ENCODE data around the gene GCSAM.
A peak's percentile ranks its signal among the peaks of the same experiment; 100 is the strongest.

GCSAM gene

DNA sequence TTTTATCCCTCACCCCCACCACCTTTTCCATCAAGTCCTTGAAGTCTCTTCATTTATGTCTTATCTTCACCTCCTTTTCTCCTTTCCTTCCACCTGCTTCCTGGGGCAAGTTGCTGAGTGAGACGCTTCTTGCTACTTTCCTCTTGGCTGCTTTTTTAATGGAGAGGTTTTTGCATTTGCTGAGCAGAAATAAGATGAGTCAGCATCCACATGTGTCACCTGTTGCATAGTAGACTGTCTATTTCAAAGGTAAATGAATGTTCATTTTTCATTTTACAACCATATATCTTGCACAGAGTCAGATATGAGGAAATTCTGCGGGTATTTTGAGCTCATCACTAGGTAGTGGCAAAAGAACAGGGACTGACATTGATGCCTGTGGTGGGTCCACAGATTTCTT, 28.3 kb downstream of the GCSAM start:
- DNase-seq (ENCODE audit: low spot score): no peak

DNA sequence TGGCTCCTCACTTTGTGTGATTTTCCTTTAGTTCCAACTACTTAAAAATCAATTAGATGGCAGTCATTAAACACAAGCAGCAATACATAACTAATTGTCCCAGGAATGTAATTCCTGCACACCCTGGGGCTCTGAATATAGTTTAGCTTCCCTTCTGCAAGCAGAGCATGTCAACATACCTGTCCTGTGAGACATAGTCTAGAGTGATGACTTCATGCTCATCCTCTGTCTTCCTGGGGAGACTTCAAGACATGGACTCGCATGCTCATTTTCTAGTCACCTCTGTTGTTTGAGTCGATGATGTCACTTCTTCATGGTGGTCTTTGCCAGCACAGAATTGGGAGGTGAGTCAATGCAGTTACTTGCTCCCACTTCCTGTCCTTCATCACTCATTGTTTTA, 31.1 kb downstream of the GCSAM start:
- DNase-seq (ENCODE audit: low spot score): no peak

DNA sequence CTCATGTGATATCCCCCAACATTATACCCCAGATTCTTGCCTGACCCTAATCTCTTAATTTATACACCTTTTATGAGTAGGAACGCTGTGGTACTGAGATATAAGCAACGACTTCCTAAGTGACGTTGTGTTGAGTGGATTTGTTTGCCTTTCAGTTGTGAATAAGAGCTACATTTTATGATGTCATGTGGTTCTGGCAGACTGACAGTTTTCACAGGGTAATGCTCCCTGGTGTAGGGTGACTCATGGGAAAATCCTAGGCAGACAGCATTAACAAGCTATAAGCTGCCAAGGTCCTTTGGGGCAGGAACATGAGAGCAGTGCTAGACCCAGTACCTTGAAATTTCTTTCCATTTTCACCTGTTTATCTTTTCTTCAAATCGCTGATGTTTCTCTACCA, 35.7 kb downstream of the GCSAM start:
- DNase-seq (ENCODE audit: low spot score): no peak

DNA sequence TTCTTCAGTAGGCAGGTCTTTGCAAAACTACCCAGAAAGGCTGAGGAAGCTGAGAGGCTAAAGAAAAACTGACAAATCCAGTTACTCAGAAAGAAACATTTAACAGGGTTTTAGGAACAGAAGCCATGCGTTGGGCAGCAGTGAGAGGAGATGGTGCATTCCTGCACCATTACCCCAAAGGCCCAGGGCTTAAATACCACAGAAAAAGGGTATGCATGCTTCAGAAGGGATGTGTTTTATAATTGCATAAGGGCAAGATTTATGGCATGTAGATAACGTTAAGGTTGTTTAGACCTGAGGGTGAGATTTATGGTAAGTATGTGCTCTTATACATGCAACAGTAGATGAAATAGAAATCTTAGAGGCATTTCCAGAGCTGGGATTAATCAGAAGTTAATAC, 36.9 kb downstream of the GCSAM start:
- no peak for DNase-seq (ENCODE audit: low spot score)

DNA sequence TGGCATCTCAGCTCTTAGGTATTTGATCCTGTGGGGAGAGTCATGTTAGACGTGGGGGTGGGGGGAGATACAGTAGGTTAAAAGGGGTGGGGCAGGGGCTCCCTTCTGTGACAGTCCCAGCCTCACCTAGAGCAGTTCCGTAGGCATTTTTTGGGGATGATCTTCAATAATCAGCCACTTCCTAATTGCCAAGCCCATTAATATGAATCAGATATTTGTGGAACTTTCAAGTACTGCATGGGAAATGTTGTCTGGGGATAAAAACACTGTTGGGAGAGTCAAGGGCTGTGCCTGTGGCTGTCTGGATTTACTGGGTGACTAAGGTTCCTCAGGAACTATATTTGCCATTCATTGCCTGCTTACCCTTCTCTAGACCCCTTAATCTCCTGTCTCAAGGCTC, 37.3 kb downstream of the GCSAM start:
- no peak for DNase-seq (ENCODE audit: low spot score)

DNA sequence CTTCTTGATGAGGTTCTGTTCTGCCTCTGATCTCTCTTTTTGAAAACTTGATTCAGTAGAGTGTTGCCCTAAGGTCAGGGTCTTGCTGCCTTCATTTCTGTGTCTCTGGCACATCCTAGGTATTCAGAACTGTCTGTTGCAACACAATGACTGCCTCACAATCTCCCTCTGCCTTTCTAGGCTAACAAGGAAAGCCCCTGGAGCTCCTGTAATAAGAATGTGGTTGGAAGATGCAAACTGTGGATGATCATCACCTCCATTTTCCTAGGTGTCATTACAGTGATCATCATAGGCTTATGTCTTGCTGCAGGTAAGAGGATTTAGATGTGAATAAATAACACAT, 39.9 kb downstream of the GCSAM start:
- DNase-seq (ENCODE audit: low spot score): no peak

DNA sequence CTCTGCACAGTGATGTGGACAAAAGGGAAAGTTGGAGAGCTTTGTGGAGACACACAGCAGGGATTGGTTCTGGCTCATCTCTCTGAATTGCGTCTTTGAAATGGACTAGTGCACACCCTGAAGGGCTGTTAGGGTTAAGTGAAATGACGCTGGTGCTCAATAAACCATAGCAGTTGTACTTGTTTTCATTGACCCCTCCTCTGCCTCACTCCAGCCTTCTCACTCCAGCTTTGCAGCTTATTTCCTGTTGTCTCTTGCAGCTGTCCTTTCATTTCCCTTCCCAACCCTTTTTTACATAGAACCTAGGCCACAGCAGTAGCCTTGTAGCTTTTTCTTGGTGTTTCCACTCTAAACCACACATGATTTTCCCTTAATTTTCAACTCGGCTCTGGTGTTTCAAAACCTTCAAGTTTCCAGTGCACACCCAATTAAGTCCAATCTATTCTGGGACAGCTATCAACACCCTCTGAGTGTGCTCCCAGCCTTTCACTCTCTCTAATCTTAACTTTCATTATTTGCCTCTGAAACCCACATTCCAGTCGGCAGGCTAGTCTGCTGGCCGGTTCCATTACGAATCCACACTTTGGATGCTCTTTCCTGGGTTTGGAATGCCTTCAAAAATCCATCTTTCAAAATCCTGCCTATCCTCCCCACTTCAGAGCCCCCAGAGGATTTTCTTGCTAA, 40.4 kb downstream of the GCSAM start:
- DNase-seq (ENCODE audit: low spot score): no peak

DNA sequence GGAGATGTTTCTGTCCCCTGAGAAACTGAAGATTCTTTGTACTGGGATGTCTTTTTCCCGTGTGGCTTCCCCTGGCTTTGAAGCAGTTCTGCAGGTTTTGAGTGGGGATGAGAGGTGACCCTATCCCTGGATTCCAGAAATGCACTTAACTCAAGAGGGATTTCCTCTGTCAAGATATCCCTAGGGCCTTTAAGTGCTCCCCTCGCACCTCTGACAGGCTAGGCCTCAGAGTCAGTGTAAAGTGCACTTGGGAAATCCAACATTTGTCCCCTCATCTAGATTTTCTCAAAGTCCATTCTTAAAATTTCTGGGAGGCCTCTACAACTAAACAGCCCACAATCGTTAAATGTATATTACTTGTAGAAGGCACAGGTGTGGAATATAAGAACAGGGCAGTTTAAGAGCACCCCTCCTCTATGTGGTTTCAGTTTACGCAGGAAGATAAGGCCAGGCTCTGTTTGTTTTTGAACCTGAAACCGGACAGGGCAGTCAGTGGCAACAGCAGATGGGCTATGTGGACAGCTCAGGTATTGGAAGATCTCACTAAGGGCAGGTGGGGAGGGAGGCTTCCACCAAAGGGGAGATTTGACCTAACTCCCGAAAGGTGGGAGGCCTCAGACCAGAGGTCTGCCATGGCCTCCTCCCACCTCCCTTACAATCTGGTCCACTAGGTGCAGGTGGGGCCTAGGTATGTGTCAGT, 42.0 kb downstream of the GCSAM start:
- no peak for DNase-seq (ENCODE audit: low spot score)

DNA sequence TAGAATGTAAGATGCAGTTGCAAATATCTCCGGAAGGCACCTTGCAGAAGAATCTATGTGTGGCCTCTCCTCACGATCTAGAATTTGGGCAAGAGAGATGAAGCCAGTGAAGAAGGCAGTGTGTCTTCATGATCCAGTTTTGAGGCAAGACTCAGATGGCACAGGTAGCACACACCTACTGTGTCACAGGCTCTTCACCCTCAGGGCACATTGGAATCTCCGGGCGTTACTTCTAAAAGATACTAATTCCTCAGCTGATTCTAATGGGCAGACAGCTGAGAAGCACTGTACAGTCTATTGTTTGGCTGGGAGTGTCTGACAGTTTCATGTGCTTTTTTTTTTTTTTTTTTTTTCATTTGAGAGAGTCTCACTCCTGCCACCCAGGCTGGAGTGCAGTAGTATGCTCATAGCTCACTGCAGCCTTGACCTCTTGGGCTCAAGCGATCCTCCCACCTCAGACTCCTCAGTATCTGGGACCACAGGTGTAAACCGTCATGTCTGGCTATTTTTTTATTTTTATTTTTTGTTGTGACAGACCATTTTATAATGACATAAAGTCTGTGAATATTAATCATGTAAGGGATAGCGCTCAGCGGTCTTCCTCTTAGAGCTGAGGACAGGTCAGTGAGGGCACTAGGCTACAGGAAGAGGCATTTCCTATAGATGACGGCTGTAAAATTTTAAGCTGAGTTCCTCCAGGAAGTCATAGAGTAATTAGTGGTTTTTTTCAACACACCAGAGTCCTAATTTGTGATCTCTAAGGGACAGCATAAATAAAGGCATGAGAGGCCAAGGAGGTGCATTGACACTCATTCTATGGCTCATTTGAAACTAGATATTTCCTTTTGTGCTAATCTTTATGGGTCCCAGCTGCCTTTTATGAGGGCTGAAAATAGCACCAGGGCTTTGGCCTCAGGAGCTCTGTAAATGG, 42.8 kb downstream of the GCSAM start:
- DNase-seq (ENCODE audit: low spot score): no peak

DNA sequence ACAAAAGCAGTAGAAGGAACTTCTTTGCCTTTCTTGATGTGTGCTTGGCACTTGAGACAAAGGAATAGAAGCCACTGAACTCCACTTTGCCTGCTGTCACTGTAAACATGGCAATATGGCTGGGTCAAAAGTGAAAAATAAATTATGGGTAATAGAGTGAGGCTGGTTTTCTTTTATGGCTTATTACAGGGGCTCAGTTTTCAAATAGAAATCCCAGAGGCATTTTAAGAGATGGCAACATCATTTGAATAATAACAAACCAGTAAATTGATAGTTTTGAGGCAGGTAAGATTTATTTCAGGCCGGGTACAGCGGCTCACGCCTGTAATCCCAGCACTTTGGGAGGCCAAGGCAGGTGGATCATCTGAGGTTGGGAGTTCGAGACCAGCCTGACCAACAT, 44.1 kb downstream of the GCSAM start:
- no peak for DNase-seq (ENCODE audit: low spot score)

DNA sequence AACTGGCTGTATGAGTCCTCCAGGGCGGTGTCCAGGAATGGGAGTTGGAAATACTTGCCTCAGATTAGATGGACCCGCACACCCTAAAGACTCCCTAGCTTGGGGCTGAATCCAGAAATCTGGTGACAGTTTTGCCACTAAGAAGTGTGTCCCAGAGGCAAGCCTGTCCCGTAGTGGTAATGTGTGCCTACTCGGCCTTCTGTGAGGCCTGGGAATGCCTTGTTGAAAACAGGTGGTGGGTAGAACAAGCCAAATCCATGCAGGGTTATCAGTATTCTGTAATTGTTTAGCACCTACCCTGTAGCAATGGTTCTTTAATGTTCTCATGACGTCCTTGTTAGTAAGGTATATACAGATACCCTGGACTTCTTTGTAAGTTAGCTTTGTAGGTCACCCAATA, 45.3 kb downstream of the GCSAM start:
- DNase-seq (ENCODE audit: low spot score): no peak

DNA sequence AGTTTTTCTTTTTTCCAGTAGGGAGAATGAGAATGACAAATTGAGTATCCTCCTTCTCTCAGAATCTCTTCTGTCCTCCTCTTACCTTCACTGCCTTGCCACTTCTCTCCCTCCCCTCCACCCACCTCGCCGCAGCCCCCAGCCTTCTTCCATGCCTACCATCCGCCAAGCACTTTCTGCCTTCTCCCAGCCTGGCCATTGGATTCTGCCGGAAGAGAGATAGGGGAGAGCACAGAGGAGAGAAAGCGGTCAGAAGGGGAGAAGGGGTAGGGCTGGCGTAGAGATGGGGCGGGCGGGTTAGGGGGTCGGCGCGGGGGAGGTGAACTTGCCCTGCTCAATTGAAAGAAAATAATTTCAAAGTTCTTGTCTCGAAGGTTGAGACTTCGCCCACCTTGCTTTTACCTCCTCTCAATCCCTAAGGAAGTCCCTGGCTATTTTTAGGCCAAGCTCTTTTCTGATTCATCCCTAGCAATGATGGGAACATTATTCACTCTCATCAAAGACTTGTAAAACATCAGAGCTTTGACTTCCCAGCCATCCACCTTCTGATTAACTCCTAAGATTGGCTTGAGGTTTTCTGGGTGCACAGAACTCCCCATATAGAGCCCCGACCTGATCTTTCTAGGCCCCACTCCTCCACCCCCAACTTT, 46.0 kb downstream of the GCSAM start:
- no peak for DNase-seq (ENCODE audit: low spot score)

DNA sequence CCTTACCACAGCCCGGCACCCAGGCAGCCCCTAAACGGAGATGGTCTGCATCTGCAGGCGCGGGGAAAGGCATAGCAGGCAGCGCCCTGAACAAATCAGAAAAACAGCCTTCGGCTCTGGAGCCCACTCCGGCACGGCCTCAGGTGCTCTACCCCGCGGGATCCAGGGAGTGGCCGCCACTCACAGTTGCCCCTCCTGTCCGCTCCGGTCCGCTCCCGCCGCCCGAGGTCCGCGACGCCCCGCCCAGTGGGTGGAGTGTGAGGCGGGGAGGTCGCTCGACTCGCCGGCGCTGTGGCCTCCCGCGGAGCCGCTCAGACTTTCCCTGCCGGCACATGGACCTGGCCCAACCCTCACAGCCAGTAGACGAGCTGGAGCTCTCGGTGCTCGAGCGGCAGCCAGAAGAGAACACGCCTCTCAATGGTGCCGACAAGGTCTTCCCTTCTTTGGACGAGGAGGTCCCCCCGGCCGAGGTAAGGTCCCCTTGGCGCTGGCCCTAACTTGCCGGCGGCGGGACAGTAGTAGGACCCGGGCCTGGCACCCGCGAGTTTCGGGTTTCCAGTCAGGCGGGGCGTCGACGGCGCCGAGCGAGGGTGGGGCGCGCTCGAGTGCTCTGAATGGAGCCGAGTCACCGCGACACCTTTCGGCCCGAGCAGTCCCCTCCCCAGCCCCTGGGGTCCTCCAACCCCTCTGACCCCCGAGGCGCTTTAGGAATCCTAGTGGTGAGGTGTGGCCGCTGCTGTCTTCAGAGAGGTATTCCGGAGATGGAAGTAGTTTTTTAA, 46.8 kb downstream of the GCSAM start, which contains the start of gene C3orf52:
C3orf52 (plus strand) TSS at position 314 of the 779 bp plus-strand sequence; CDS start at position 333, 19 bp downstream.
- peak; percentile 44 for DNase-seq (ENCODE audit: low spot score)

DNA sequence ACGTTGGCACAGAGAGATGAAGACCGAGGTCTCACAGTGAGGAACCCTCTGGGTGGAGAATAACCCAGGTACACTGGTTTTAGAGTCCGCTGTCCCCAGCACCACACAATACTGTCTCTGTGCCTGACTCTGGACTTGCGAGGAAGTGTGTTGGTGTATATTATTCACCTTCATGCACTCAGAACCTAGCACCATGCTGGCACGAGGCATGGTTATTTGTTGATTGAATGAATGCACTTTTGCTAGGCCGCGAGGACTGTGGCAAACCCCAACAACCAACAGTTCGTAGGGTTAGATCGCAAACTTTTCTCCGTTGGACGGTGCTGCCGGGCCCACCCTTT, 47.3 kb downstream of the GCSAM start:
- no peak for DNase-seq (ENCODE audit: low spot score)

DNA sequence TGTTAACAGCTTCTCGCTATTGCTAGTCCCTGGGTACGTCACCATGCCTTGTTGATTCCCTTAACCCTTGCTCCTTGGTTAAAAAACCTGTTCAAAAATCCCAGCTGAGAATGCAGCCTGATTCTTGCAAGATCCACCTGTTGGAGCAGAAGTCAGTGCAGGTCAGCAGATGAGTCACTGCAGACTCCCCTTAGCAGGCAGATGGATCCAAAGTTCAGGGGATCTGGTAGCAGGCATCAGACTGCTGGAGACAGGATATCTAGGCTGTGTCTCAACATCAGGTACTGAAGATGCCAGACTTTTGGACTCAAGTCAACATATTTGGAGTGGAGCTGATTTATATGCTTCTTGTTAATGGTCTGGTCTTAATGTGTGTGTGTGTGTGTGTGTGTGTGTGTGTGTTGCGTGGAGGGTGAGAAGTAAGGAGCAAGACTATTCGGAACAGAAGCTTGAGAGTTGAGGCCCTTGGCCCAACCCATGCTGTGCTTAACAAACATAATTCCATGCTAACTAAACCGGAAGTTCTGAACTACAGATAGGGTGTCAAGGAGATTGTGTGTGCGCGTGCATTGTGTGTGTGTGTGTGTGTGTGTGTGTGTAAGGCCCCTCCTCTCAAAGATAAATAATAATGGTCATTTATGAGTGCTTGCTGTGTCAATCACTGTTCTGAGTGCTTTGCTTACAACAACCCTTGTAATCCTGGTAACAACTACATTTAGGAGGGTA, 47.9 kb downstream of the GCSAM start:
- no peak for DNase-seq (ENCODE audit: low spot score)

DNA sequence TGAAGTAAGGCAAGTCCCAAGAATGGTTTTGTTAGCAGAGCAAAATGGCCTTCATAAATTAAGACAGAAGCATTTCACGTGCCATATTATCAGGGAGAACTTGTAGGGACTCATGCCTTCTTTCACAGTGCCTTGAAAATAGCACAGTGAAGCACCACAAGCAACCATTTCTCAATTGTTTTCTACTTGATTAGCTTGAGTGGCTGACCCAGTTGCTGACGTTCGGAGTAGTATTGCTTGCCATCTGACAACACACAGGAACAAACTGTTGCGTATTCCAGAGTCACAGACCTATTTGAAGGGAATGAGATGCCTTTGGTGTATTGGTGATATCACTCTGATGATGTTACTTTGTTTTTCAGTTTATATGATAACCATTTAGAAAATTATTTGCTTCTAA, 49.8 kb downstream of the GCSAM start:
- no peak for DNase-seq (ENCODE audit: low spot score)

DNA sequence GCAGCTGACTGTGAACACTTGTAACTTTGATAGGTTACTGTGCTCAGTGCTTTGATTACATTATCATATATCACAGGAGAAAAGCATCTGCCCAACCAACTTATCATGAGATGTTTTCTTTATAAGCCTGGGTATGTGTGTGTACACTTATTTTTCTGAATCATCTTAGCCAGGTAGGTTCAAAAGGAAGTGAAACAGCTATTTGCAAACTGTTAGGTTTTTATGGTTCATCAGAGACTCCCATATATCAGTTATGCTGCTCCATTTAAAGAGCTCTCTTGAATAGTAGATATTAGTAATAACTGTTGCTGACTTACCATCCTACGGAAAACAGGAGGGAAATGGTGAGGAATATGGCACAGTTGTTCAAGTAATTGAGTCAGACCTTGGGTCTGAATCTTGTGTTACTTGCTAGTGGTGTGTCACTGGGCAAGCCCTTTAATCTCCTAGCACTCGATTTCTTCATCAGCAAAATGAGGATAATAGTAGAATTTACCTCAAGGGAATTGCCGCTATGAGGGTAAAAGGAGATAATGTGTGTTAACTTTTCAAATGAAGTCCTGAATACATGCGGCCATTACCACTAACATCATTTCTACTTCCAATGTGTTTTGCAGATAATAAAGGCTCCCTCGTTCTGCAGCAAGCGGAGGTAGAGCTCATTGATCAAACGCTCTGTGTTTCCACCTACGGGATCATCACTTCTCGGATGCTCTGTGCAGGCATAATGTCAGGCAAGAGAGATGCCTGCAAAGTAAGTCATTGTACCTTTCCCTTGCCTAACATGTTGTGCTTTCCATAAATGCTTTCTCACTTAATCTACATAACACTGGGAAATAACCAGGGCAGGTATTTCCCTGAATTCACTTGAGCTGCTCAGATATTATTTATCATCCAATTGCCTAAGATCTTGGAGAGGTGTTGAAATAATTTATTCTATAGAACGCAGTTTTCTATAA, 54.6 kb downstream of the GCSAM start:
- DNase-seq (ENCODE audit: low spot score): no peak

DNA sequence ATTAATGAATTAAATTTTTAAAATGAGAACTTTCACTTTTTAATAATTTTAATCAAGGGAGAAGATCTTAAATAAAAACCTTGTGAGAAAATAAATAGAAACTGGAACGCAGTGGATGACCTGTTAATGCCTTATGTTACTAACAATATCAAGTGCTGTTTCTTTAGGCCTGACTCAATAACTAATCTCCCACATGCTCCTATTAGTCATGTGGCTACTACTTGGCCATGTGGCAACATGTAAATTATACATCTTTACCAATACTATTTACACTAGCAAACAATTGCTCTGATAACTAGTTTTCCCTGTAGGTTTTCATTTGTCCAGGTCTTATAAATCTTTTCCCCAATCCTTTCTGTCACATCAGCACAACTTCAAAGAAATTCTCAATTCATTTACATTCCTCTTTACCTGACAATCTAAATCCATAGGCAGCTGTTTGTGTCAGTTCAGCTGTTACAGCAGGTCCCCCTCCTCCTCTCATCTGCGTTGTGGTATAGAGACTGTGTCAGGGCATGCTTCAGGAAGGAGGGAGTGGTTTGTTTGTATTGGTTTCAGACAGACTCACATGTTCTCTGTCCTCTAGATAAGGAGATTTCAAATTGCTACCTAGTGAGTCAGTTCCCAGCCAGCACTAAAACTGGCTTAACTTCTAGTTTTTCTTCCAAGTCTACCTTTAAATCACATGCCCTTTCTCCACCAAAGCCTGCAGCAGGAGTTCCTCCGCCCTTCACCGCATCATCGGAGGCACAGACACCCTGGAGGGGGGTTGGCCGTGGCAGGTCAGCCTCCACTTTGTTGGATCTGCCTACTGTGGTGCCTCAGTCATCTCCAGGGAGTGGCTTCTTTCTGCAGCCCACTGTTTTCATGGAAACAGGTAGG, 58.2 kb downstream of the GCSAM start:
- DNase-seq (ENCODE audit: low spot score): peak; percentile 62

DNA sequence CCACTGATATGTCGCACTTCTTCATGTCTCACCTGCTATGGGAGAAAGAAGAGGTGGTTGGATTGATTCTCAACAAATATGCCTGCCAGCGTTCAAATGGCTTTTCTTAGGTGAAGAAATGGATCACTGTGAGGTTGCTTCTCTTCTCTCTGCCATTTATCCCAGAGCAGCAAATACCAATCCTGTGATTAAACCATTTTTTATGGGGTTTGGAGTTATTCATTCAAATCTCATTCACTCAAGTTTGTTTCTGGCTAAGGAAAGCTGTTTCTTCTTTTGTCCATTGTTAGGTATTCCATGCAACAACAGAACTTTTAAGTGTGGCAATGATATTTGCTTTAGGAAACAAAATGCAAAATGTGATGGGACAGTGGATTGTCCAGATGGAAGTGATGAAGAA, 59.0 kb downstream of the GCSAM start:
- no peak for DNase-seq (ENCODE audit: low spot score)

Data from CD4-positive, alpha-beta T cell treated with Interleukin-15 for 4 hours (primary cell).